HG02588 (cell line): ENCODE measurements around the gene CEP72.

Source experiments
- ATAC-seq: cut with Tn5 transposase; IDR thresholded peaks from one replicate; pipeline ENCODE4 v1.9.1; 2021; ENCODE audit warnings: mild to moderate bottlenecking, moderate library complexity; ENCODE audit not compliant: unreplicated experiment

Gene CEP72

GRCh38 chr5:652023-652515, 39.9 kb downstream of the CEP72 start:
- ATAC-seq = no peak

- ATAC-seq = no peak
These were observed 40.7 kb downstream of the CEP72 start for GRCh38 chr5:652773-653350.

- no peak for ATAC-seq
These were observed 42.1 kb downstream of the CEP72 start for GRCh38 chr5:654071-654778.

- ATAC-seq = no peak
These were observed 43.3 kb downstream of the CEP72 start for GRCh38 chr5:655406-655805.

- ATAC-seq = no peak
These were observed 45.4 kb downstream of the CEP72 start for GRCh38 chr5:657570-657969.

- no peak for ATAC-seq
These were observed 46.0 kb downstream of the CEP72 start for GRCh38 chr5:658103-658502.

- no peak for ATAC-seq
These were observed 47.5 kb downstream of the CEP72 start for GRCh38 chr5:659496-660263.

- no peak for ATAC-seq
These were observed 48.4 kb downstream of the CEP72 start for GRCh38 chr5:660491-661030.

- no peak for ATAC-seq
These were observed 50.0 kb downstream of the CEP72 start for GRCh38 chr5:661891-662750.

- ATAC-seq = no peak
These were observed 50.8 kb downstream of the CEP72 start for GRCh38 chr5:662751-663435.

GRCh38 chr5:663436-664342, 51.5 kb downstream of the CEP72 start:
- no peak for ATAC-seq

GRCh38 chr5:664343-664993, 52.3 kb downstream of the CEP72 start:
- ATAC-seq = no peak

GRCh38 chr5:664994-665360, 52.8 kb downstream of the CEP72 start:
- ATAC-seq = no peak

GRCh38 chr5:665541-665955, 53.4 kb downstream of the CEP72 start:
- ATAC-seq = no peak

GRCh38 chr5:665956-666711, 54.0 kb downstream of the CEP72 start:
- no peak for ATAC-seq

- no peak for ATAC-seq
These were observed 54.8 kb downstream of the CEP72 start for GRCh38 chr5:666816-667498.

- ATAC-seq = no peak
These were observed 56.3 kb downstream of the CEP72 start for GRCh38 chr5:668283-668995.
